PC-3 (cell line): ENCODE measurements around the gene PARK7. TPM values are rescaled to one million over a fixed set of nuclear protein-coding genes. Genes with fewer than 3 reads are reported as not detected.

Experiments
- ATAC-seq: fragments of 200-7000 bp; cut with Tn5 transposase; 2 replicates; pipeline ENCODE4 v1.9.1; 2020; ENCODE audit warnings: mild to moderate bottlenecking, moderate library complexity
- BruUV-seq: library from RNA; stranded (reverse); fragments of 400-500 nt; replicated peaks from 2 replicates; lab custom pipeline; 2021; lab: Mats Ljungman, UMichigan
- CTCF ChIA-PET: fragments of 300-600 bp; sonication (Branson Sonifier 250); formaldehyde crosslinking; loops from one replicate; lab custom pipeline; 2022; ENCODE audit warnings: antibody characterized with exemption; lab: Charles Lee
- POLR2A ChIA-PET: fragments of 300-600 bp; sonication (Branson Sonifier 250); formaldehyde crosslinking; loops from one replicate; lab custom pipeline; 2022; ENCODE audit warnings: antibody characterized with exemption; ENCODE audit not compliant: unreplicated experiment; lab: Charles Lee
- DNase-seq: peaks from one replicate; pipeline ENCODE4 v3.0.0-alpha.2; 2015
- H2AFZ ChIP-seq: fragments of 300-600 bp; sonication (generic); 2 replicates; pipeline ENCODE4 v1.6.0; 2016; ENCODE audit warnings: antibody characterized with exemption, low read length
- H3F3A ChIP-seq: fragments of 300-600 bp; sonication (generic); one replicate; pipeline ENCODE4 v1.6.0; 2017; ENCODE audit warnings: antibody characterized with exemption, low read length, control low read depth, mild to moderate bottlenecking; ENCODE audit not compliant: unreplicated experiment
- H3K27ac ChIP-seq: fragments of 300-600 bp; sonication (generic); 2 replicates; pipeline ENCODE4 v1.5.1; 2016; ENCODE audit warnings: mild to moderate bottlenecking, low read length
- H3K27me3 ChIP-seq: fragments of 300-600 bp; sonication (generic); 2 replicates; pipeline ENCODE4 v1.6.1; 2016; ENCODE audit warnings: low read length, mixed read lengths
- H3K36me3 ChIP-seq: fragments of 300-600 bp; sonication (generic); 2 replicates; pipeline ENCODE4 v1.6.1; 2016; ENCODE audit warnings: low read depth, mixed run types, low read length, mixed read lengths
- H3K4me1 ChIP-seq: fragments of 300-600 bp; sonication (generic); 2 replicates; pipeline ENCODE4 v1.5.1; 2016; ENCODE audit warnings: low read length; ENCODE audit not compliant: insufficient read depth
- H3K4me2 ChIP-seq: fragments of 300-600 bp; sonication (generic); 2 replicates; pipeline ENCODE4 v1.6.0; 2016; ENCODE audit warnings: low read length
- H3K4me3 ChIP-seq: fragments of 300-600 bp; sonication (generic); 2 replicates; pipeline ENCODE4 v1.5.1; 2016; ENCODE audit warnings: mild to moderate bottlenecking, low read length, mixed read lengths
- H3K79me2 ChIP-seq: fragments of 300-600 bp; sonication (generic); 2 replicates; pipeline ENCODE4 v1.6.1; 2017; ENCODE audit warnings: low read length, mixed read lengths
- H3K9ac ChIP-seq: fragments of 300-600 bp; sonication (generic); 2 replicates; pipeline ENCODE4 v1.6.0; 2016; ENCODE audit warnings: mild to moderate bottlenecking, low read length
- H3K9me2 ChIP-seq: fragments of 300-600 bp; sonication (generic); replicated peaks from 2 replicates; pipeline ENCODE4 v1.6.1; 2016; ENCODE audit warnings: mixed run types, low read length, mixed read lengths
- H3K9me3 ChIP-seq: fragments of 300-600 bp; sonication (generic); 2 replicates; pipeline ENCODE4 v1.6.1; 2016; ENCODE audit warnings: low read length, mixed read lengths
- H4K20me1 ChIP-seq: fragments of 300-600 bp; sonication (generic); 2 replicates; pipeline ENCODE4 v1.6.1; 2016; ENCODE audit warnings: low read length, mixed read lengths
- CTCF ChIP-seq: fragments of 300-600 bp; sonication (generic); conservative IDR thresholded peaks from 2 replicates; pipeline ENCODE4 v1.5.1; 2017; ENCODE audit warnings: antibody characterized with exemption, low read depth, mild to moderate bottlenecking, low read length
- EZH2 ChIP-seq: fragments of 300-600 bp; sonication (generic); IDR thresholded peaks from one replicate; pipeline ENCODE4 v1.6.1; 2017; ENCODE audit warnings: antibody characterized with exemption, mild to moderate bottlenecking, low read length; ENCODE audit not compliant: unreplicated experiment
- EZH2phosphoT487 ChIP-seq: fragments of 300-600 bp; sonication (generic); IDR thresholded peaks from 2 replicates; pipeline ENCODE4 v1.6.1; 2018; ENCODE audit warnings: mild to moderate bottlenecking, antibody characterized with exemption, low read length, borderline replicate concordance
- intact Hi-C: fragments of 100-400 bp; cut with micrococcal nuclease; formaldehyde crosslinking; loops from 2 replicates; pipeline ENCODE4 v1.9.0; 2023
- total RNA-seq: library from RNA; depleted of rRNA; stranded (reverse); fragments of >200 nt; gene quantifications from 2 replicates; pipeline ENCODE4 v1.2.3, GENCODE V29; 2014

The PARK7 gene
- total RNA-seq, 1 experiment from 2014 or later = 316 TPM

GRCh38 chr1:7940034-7940433, 21.5 kb upstream of the PARK7 start:
- Histone ChIP-seq H3K27ac (no peak overlapping the region), H3K36me3 (no peaks in the 10 kb centered on the region), H2AFZ (no peak overlapping the region), H3K9me3 (no peaks in the 10 kb centered on the region), H3K4me1 (peaks cover 9% of the 10 kb centered on the region; the same call in 1 of the 2 replicates), H3F3A (no peaks in the 10 kb centered on the region), H4K20me1 (no peaks in the 10 kb centered on the region), H3K4me2 (no peak overlapping the region), H3K27me3 (peaks cover 24% of the 10 kb centered on the region), H3K4me3 (no peak overlapping the region), H3K9ac (no peak overlapping the region), H3K9me2 (no peaks in the 10 kb centered on the region), H3K79me2 (no peaks in the 10 kb centered on the region)
- TF ChIP-seq CTCF = no peak
- no peak for TF ChIP-seq EZH2
- no peak for TF ChIP-seq EZH2phosphoT487
- no peak for DNase-seq
- no TSS peak for BruUV-seq
- ATAC-seq = no peak
- POLR2A ChIA-PET = no interaction called here
- intact Hi-C loops = no loop called here
- CTCF ChIA-PET = no interaction called here

- Histone ChIP-seq H3F3A (no peaks in the 10 kb centered on the region), H4K20me1 (no peaks in the 10 kb centered on the region), H3K4me1 (peaks cover 9% of the 10 kb centered on the region; the same call in 1 of the 2 replicates), H3K9ac (no peak within 1 kb of the TSS), H2AFZ (no peak within 1 kb of the TSS), H3K9me3 (no peaks in the 10 kb centered on the region), H3K79me2 (no peaks in the 10 kb centered on the region), H3K27me3 (peaks cover 24% of the 10 kb centered on the region), H3K27ac (no peak within 1 kb of the TSS), H3K4me2 (no peak within 1 kb of the TSS), H3K4me3 (no peak within 1 kb of the TSS), H3K9me2 (no peaks in the 10 kb centered on the region), H3K36me3 (no peaks in the 10 kb centered on the region)
- BruUV-seq = no TSS peak
- ChIA-PET POLR2A (interaction anchor here (0.7 kb wide), 1 partner anchor 32 kb away, joined by 4 read pairs; no protein-coding TSS in a partner anchor), CTCF (no interaction called here)
- peak; percentile 49; the same call in 1 of the 2 replicates for ATAC-seq
- TF ChIP-seq CTCF (no peak), EZH2 (no peak), EZH2phosphoT487 (no peak)
- intact Hi-C loops = no loop called here
- DNase-seq = peak; percentile 38
These were observed 20.6 kb upstream of the PARK7 start, which contains the start of gene TNFRSF9 for GRCh38 chr1:7940745-7941436. Gene TNFRSF9 (minus strand): TSS chr1:7940839. CDS start chr1:7939994, 845 bp downstream.

- no peaks in the 10 kb centered on the region for H3F3A ChIP-seq
- H3K9me2 ChIP-seq = no peaks in the 10 kb centered on the region
- H3K36me3 ChIP-seq = no peaks in the 10 kb centered on the region
- no peak overlapping the region for H3K4me2 ChIP-seq
- no peaks in the 10 kb centered on the region for H3K79me2 ChIP-seq
- H3K4me3 ChIP-seq = no peak overlapping the region
- no peak overlapping the region for H3K9ac ChIP-seq
- no peak for TF ChIP-seq CTCF
- intact Hi-C loops = no loop called here
- no peaks in the 10 kb centered on the region for H4K20me1 ChIP-seq
- peaks cover 9% of the 10 kb centered on the region; the same call in 1 of the 2 replicates for H3K4me1 ChIP-seq
- DNase-seq = no peak
- no peak overlapping the region for H3K27ac ChIP-seq
- ATAC-seq = no peak
- H3K27me3 ChIP-seq = peaks cover 24% of the 10 kb centered on the region
- ChIA-PET CTCF (no interaction called here), POLR2A (no interaction called here)
- no peak overlapping the region for H2AFZ ChIP-seq
- no TSS peak for BruUV-seq
- H3K9me3 ChIP-seq = no peaks in the 10 kb centered on the region
These were observed 20.1 kb upstream of the PARK7 start for GRCh38 chr1:7941437-7941793.
